Measurements from ENCODE around the gene IKZF4.

DNA sequence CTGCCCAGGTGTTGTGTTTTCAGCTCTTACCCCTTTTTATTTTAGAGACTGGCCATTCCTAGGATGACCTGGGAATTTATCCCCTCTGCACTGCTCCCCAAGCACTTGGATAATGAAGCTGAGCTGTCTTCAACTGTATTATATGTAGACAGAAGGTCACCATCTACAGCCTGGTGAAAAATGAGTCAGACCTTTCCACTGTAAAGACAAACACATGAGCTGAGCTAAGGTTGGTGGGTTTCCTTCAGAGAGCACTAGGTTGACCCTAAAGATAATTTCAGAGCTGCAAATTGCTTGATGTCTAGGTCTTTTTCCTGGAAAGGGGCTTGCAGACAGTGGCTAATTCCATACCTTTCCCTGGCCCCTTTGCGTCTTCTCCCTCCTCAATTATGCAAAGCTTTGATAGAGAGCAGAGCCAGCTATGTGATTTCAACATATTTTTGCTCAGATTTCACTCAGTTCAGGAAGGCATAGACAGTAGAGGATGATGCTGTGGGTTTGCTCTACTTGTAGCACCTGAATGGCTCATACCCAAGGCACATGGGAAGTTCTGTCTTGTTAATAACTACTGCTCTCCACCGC lies 9.2 kb upstream of the IKZF4 start:
- TF ChIP-seq, protein P1, sequence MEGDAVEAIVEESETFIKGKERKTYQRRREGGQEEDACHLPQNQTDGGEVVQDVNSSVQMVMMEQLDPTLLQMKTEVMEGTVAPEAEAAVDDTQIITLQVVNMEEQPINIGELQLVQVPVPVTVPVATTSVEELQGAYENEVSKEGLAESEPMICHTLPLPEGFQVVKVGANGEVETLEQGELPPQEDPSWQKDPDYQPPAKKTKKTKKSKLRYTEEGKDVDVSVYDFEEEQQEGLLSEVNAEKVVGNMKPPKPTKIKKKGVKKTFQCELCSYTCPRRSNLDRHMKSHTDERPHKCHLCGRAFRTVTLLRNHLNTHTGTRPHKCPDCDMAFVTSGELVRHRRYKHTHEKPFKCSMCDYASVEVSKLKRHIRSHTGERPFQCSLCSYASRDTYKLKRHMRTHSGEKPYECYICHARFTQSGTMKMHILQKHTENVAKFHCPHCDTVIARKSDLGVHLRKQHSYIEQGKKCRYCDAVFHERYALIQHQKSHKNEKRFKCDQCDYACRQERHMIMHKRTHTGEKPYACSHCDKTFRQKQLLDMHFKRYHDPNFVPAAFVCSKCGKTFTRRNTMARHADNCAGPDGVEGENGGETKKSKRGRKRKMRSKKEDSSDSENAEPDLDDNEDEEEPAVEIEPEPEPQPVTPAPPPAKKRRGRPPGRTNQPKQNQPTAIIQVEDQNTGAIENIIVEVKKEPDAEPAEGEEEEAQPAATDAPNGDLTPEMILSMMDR (IDR thresholded peaks at IDR 0.05; ENCODE audit: low read depth, low read length, poor library complexity, severe bottlenecking) = no peak
- TF ChIP-seq EZH2phosphoT487 (IDR thresholded peaks at IDR 0.05; ENCODE audit: borderline replicate concordance, low read length) = no peak

Data from DOHH2 (cell line).